Neuronal stem cell (in vitro differentiated cells): ENCODE data around the gene ILK.

ENCODE experiments used
- DNase-seq: peaks from one replicate; pipeline ENCODE4 v3.0.0-alpha.2; 2013; ENCODE audit warnings: low spot score
- H2AFZ ChIP-seq: one replicate; pipeline ENCODE4 v1.6.1; 2013; ENCODE audit warnings: mild to moderate bottlenecking, low read length, inconsistent platforms
- H2AK5ac ChIP-seq: 2 replicates; pipeline ENCODE4 v1.6.1; 2013; ENCODE audit warnings: low read depth, mild to moderate bottlenecking, inconsistent platforms, low read length, moderate library complexity, mixed read lengths
- H2BK120ac ChIP-seq: 2 replicates; pipeline ENCODE4 v1.6.1; 2013; ENCODE audit warnings: low read depth, mild to moderate bottlenecking, inconsistent platforms, low read length, moderate library complexity, mixed read lengths
- H2BK12ac ChIP-seq: one replicate; pipeline ENCODE4 v1.6.1; 2013; ENCODE audit warnings: low read length, inconsistent platforms
- H2BK15ac ChIP-seq: 2 replicates; pipeline ENCODE4 v1.6.1; 2013; ENCODE audit warnings: mild to moderate bottlenecking, low read length, inconsistent platforms, mixed read lengths
- H2BK5ac ChIP-seq: one replicate; pipeline ENCODE4 v1.6.1; 2013; ENCODE audit warnings: inconsistent platforms, mild to moderate bottlenecking, low read length, moderate library complexity
- H3K14ac ChIP-seq: one replicate; pipeline ENCODE4 v1.6.1; 2013; ENCODE audit warnings: low read length, inconsistent platforms
- H3K18ac ChIP-seq: 2 replicates; pipeline ENCODE4 v1.6.1; 2013; ENCODE audit warnings: low read length, inconsistent platforms
- H3K23ac ChIP-seq: 2 replicates; pipeline ENCODE4 v1.6.1; 2013; ENCODE audit warnings: low read depth, mild to moderate bottlenecking, mixed read lengths, low read length, inconsistent platforms; ENCODE audit not compliant: poor library complexity
- H3K27ac ChIP-seq: replicated peaks from 3 replicates; pipeline ENCODE4 v1.5.1; 2013; ENCODE audit warnings: low read length, inconsistent platforms
- H3K27me3 ChIP-seq, 3 experiments: 2 replicates each; pipeline ENCODE4 v1.6.1; 2013; ENCODE audit warnings: low read length in 3 of 3, mild to moderate bottlenecking in 2 of 3, inconsistent platforms in 1 of 3, low read depth in 1 of 3, mixed read lengths in 1 of 3, moderate library complexity in 1 of 3; ENCODE audit not compliant: control insufficient read depth in 3 of 3, insufficient read depth in 3 of 3
- H3K36me3 ChIP-seq, 2 donors: replicated peaks in 1 of 2; 2 replicates each; pipeline ENCODE4 v1.6.1; 2013; ENCODE audit warnings: low read length in 2 of 2; ENCODE audit not compliant: control insufficient read depth in 2 of 2, insufficient read depth in 2 of 2
- H3K4ac ChIP-seq: 2 replicates; pipeline ENCODE4 v1.6.1; 2013; ENCODE audit warnings: inconsistent platforms, mild to moderate bottlenecking, low read length, moderate library complexity
- H3K4me1 ChIP-seq, 2 donors: 1 replicate in 1 of 2; 2 replicates in 1 of 2; pipeline ENCODE4 v1.6.1; 2013; ENCODE audit warnings: low read length in 2 of 2, low read depth in 1 of 2; ENCODE audit not compliant: control insufficient read depth in 2 of 2, insufficient read depth in 1 of 2
- H3K4me2 ChIP-seq: one replicate; pipeline ENCODE4 v1.6.1; 2013; ENCODE audit warnings: mild to moderate bottlenecking, low read length, inconsistent platforms; ENCODE audit not compliant: insufficient read depth, poor library complexity, severe bottlenecking
- H3K4me3 ChIP-seq, 2 donors: 2 replicates each; pipeline ENCODE4 v1.5.1; 2013; ENCODE audit warnings: low read length in 2 of 2, mild to moderate bottlenecking in 2 of 2, inconsistent platforms in 1 of 2, moderate library complexity in 1 of 2
- H3K79me1 ChIP-seq: one replicate; pipeline ENCODE4 v1.6.1; 2013; ENCODE audit warnings: low read depth, mild to moderate bottlenecking, inconsistent platforms, low read length, moderate library complexity
- H3K9ac ChIP-seq: one replicate; pipeline ENCODE4 v1.6.1; 2013; ENCODE audit warnings: mild to moderate bottlenecking, low read depth, low read length, inconsistent platforms; ENCODE audit not compliant: poor library complexity
- H3K9me3 ChIP-seq, 2 donors: replicated peaks in 1 of 2; 2 replicates each; pipeline versions ENCODE3 to v1.6.1; 2013; ENCODE audit warnings: low read length in 2 of 2, mild to moderate bottlenecking in 2 of 2, inconsistent platforms in 1 of 2, low read depth in 1 of 2, mixed read lengths in 1 of 2, moderate library complexity in 1 of 2; ENCODE audit not compliant: control insufficient read depth in 2 of 2, insufficient read depth in 1 of 2
- H4K8ac ChIP-seq: one replicate; pipeline ENCODE4 v1.6.1; 2013; ENCODE audit warnings: low read depth, mild to moderate bottlenecking, inconsistent platforms, low read length, moderate library complexity
- H4K91ac ChIP-seq: one replicate; pipeline ENCODE4 v1.6.1; 2013; ENCODE audit warnings: low read length, low read depth, mild to moderate bottlenecking, inconsistent platforms; ENCODE audit not compliant: poor library complexity
- WGBS, 2 donors: extraction: QIAGEN DNeasy Blood & Tissue Kit; methylation state at CpG; one replicate each; pipeline ENCODE4 v1.1.7; 2013; ENCODE audit warnings: missing lambda C conversion rate in 2 of 2, mixed read lengths in 1 of 2; ENCODE audit not compliant: insufficient read length in 2 of 2, insufficient replicate concordance in 1 of 2; ENCODE audit errors: extremely low coverage in 2 of 2; 5-methylcytosine and 5-hydroxymethylcytosine counted together

Gene ILK

GRCh38 chr11:6576471-6577373 lies 26.9 kb upstream of the ILK start:
- H3K4me3 ChIP-seq = no peak overlapping the region
- H2BK15ac ChIP-seq = no peak overlapping the region
- peaks cover 0 to 4% of the 10 kb centered on the region in 2 donors for H3K9me3 ChIP-seq
- H2BK5ac ChIP-seq = no peak overlapping the region
- H3K79me1 ChIP-seq = no peaks in the 10 kb centered on the region
- no peak overlapping the region for H2BK120ac ChIP-seq
- H2AK5ac ChIP-seq = no peak overlapping the region
- no peak overlapping the region for H4K91ac ChIP-seq
- H3K18ac ChIP-seq = no peak overlapping the region
- H2AFZ ChIP-seq = no peak overlapping the region
- no peak overlapping the region for H3K4ac ChIP-seq
- no peak for DNase-seq
- H2BK12ac ChIP-seq = no peak overlapping the region
- H3K14ac ChIP-seq = no peak overlapping the region
- H3K27ac ChIP-seq = no peak overlapping the region
- H3K4me2 ChIP-seq = no peak overlapping the region
- H3K27me3 ChIP-seq = no peaks in the 10 kb centered on the region
- H3K36me3 ChIP-seq = no peaks in the 10 kb centered on the region
- no peak overlapping the region for H4K8ac ChIP-seq
- no peaks in the 10 kb centered on the region for H3K4me1 ChIP-seq
- no CpG with 5 or more reads among the region's 6 CpGs for WGBS, 2 donors
- no peak overlapping the region for H3K9ac ChIP-seq
- H3K23ac ChIP-seq = no peak overlapping the region

DNA sequence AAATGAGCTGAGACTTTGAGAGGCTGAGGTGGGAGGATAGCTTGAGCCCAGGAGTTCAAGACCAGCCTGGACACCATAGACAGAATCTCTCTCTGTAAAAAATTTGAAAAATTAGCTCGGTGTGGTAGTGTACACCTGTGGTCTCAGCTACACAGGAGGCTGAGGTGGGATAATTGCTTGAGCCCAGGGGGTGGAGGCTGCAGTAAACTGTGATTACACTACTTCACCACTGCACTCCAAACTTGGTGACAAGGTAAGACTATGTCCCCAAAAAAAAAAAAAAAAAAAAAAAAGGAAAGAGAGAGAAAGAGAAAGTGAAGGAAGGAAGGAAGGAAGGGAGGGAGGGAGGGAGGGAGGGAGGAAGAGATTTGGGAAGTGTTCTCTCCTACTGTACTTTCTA lies 25.4 kb upstream of the ILK start:
- Histone ChIP-seq H2AFZ (no peak overlapping the region), H3K4me2 (no peak overlapping the region), H3K14ac (no peak overlapping the region), H2BK120ac (no peak overlapping the region), H3K9me3 (peaks cover 2 to 4% of the 10 kb centered on the region in 2 donors), H3K23ac (no peak overlapping the region), H2BK15ac (no peak overlapping the region), H3K4me1 (no peaks in the 10 kb centered on the region), H2BK12ac (no peak overlapping the region), H3K27ac (no peak overlapping the region), H3K79me1 (no peaks in the 10 kb centered on the region), H4K8ac (no peak overlapping the region), H2AK5ac (no peak overlapping the region), H3K36me3 (no peaks in the 10 kb centered on the region), H3K4ac (no peak overlapping the region), H4K91ac (no peak overlapping the region), H3K27me3 (no peaks in the 10 kb centered on the region), H2BK5ac (no peak overlapping the region), H3K4me3 (no peak overlapping the region), H3K18ac (no peak overlapping the region), H3K9ac (no peak overlapping the region)
- DNase-seq = no peak
- no CpG with 5 or more reads among the region's 1 CpG for WGBS, 2 donors

- Histone ChIP-seq H2BK5ac (no peak overlapping the region), H3K4me2 (no peak overlapping the region), H2BK15ac (no peak overlapping the region), H3K9ac (no peak overlapping the region), H4K91ac (no peak overlapping the region), H3K23ac (no peak overlapping the region), H2AFZ (no peak overlapping the region), H4K8ac (no peak overlapping the region), H2BK12ac (no peak overlapping the region), H3K4me3 (no peak overlapping the region), H3K27ac (no peak overlapping the region), H3K36me3 (no peaks in the 10 kb centered on the region), H2BK120ac (no peak overlapping the region), H3K18ac (no peak overlapping the region), H3K79me1 (no peaks in the 10 kb centered on the region), H3K4ac (no peak overlapping the region), H3K4me1 (no peaks in the 10 kb centered on the region), H3K9me3 (peaks cover 4 to 17% of the 10 kb centered on the region in 2 donors), H3K14ac (no peak overlapping the region), H2AK5ac (no peak overlapping the region), H3K27me3 (no peaks in the 10 kb centered on the region)
- no CpG with 5 or more reads among the region's 2 CpGs for WGBS, 2 donors
- no peak for DNase-seq
These were observed 23.9 kb upstream of the ILK start for GRCh38 chr11:6579681-6580080.

GRCh38 chr11:6583584-6583983 lies 20.0 kb upstream of the ILK start:
- no peak overlapping the region for H3K9ac ChIP-seq
- no peak overlapping the region for H3K18ac ChIP-seq
- H3K23ac ChIP-seq = no peak overlapping the region
- peaks cover 0 to 4% of the 10 kb centered on the region in 2 donors for H3K36me3 ChIP-seq
- no peak overlapping the region for H4K8ac ChIP-seq
- no peak overlapping the region for H3K14ac ChIP-seq
- no peak overlapping the region for H3K4ac ChIP-seq
- H2BK15ac ChIP-seq = no peak overlapping the region
- H3K4me3 ChIP-seq = no peak overlapping the region
- no peak overlapping the region for H3K27ac ChIP-seq
- no peak overlapping the region for H2BK12ac ChIP-seq
- H2AK5ac ChIP-seq = no peak overlapping the region
- H2BK5ac ChIP-seq = no peak overlapping the region
- H3K4me2 ChIP-seq = no peak overlapping the region
- DNase-seq = no peak
- no peaks in the 10 kb centered on the region for H3K27me3 ChIP-seq
- no peak overlapping the region for H4K91ac ChIP-seq
- H3K9me3 ChIP-seq = peaks cover 8 to 23% of the 10 kb centered on the region in 2 donors
- no peak overlapping the region for H2BK120ac ChIP-seq
- no CpG with 5 or more reads among the region's 1 CpG for WGBS, 2 donors
- peaks cover 0 to 2% of the 10 kb centered on the region in 2 donors for H3K4me1 ChIP-seq
- H3K79me1 ChIP-seq = peaks cover 5% of the 10 kb centered on the region
- no peak overlapping the region for H2AFZ ChIP-seq
